Mesendoderm (in vitro differentiated cells): ENCODE results near the gene DCUN1D3. TPM values are rescaled to one million over a fixed set of nuclear protein-coding genes. Genes with fewer than 3 reads are reported as not detected.
"Not testable (repeated sequence)": the region's sequence is repeated elsewhere in the genome, so short reads cannot be mapped to it uniquely, and the experiment has no call there.

Experiments used
- DNase-seq: peaks from one replicate; pipeline ENCODE4 v3.0.0; 2013
- H2AK5ac ChIP-seq: 2 replicates; pipeline ENCODE4 v1.6.1; 2013; ENCODE audit warnings: low read length, inconsistent platforms
- H2BK120ac ChIP-seq: 2 replicates; pipeline ENCODE4 v1.6.1; 2013; ENCODE audit warnings: low read depth, mild to moderate bottlenecking, low read length, moderate library complexity, mixed read lengths
- H2BK15ac ChIP-seq: replicated peaks from 2 replicates; pipeline ENCODE4 v1.6.1; 2013; ENCODE audit warnings: low read depth, mild to moderate bottlenecking, moderate library complexity
- H2BK5ac ChIP-seq: 2 replicates; pipeline ENCODE4 v1.6.1; 2013; ENCODE audit warnings: low read length, inconsistent platforms
- H3K18ac ChIP-seq: 2 replicates; pipeline ENCODE4 v1.6.1; 2013; ENCODE audit warnings: mild to moderate bottlenecking, low read length, mixed read lengths
- H3K23ac ChIP-seq: one replicate; pipeline ENCODE4 v1.6.1; 2013; ENCODE audit warnings: low read length
- H3K27ac ChIP-seq: 2 replicates; pipeline ENCODE4 v1.5.1; 2013; ENCODE audit warnings: low read depth, mild to moderate bottlenecking, inconsistent platforms, low read length, moderate library complexity
- H3K27me3 ChIP-seq: 2 replicates; pipeline ENCODE4 v1.6.1; 2013; ENCODE audit warnings: low read length, control low read depth, mild to moderate bottlenecking, inconsistent platforms; ENCODE audit not compliant: insufficient read depth, poor library complexity
- H3K36me3 ChIP-seq: 2 replicates; pipeline ENCODE4 v1.6.1; 2013; ENCODE audit warnings: low read length, inconsistent platforms; ENCODE audit not compliant: control insufficient read depth, insufficient read depth
- H3K4ac ChIP-seq: one replicate; pipeline ENCODE4 v1.6.1; 2013; ENCODE audit warnings: low read depth, mild to moderate bottlenecking, low read length, moderate library complexity
- H3K4me1 ChIP-seq: 2 replicates; pipeline ENCODE4 v1.6.1; 2013; ENCODE audit warnings: low read depth, low read length, inconsistent platforms; ENCODE audit not compliant: control insufficient read depth
- H3K4me2 ChIP-seq: 2 replicates; pipeline ENCODE4 v1.6.1; 2013; ENCODE audit warnings: low read length
- H3K4me3 ChIP-seq: 2 replicates; pipeline ENCODE4 v1.5.1; 2013; ENCODE audit warnings: mild to moderate bottlenecking, low read length
- H3K56ac ChIP-seq: one replicate; pipeline ENCODE4 v1.6.1; 2013; ENCODE audit warnings: low read length
- H3K79me1 ChIP-seq: 2 replicates; pipeline ENCODE4 v1.6.1; 2013; ENCODE audit warnings: low read length, inconsistent platforms
- H3K79me2 ChIP-seq: 2 replicates; pipeline ENCODE4 v1.6.1; 2013; ENCODE audit warnings: mild to moderate bottlenecking, low read length; ENCODE audit not compliant: control insufficient read depth, insufficient read depth
- H3K9ac ChIP-seq: 2 replicates; pipeline ENCODE4 v1.6.1; 2013; ENCODE audit warnings: low read length, inconsistent platforms
- H4K5ac ChIP-seq: one replicate; pipeline ENCODE4 v1.6.1; 2013; ENCODE audit warnings: low read length
- H4K8ac ChIP-seq: one replicate; pipeline ENCODE4 v1.6.1; 2013; ENCODE audit warnings: low read depth, mild to moderate bottlenecking, control low read depth, low read length, moderate library complexity
- WGBS: extraction: QIAGEN DNeasy Blood & Tissue Kit; methylation state at CpG from one replicate; pipeline ENCODE4 v1.1.7; 2013; ENCODE audit warnings: low lambda C conversion rate, missing lambda C conversion rate; ENCODE audit not compliant: insufficient coverage; ENCODE audit errors: extremely low coverage; 5-methylcytosine and 5-hydroxymethylcytosine counted together
- small RNA-seq: library from polyadenylated mRNA; stranded (forward); fragments of <200 nt; extraction: miRNeasy Mini kit (QIAGEN cat#:217004); gene quantifications from one replicate; pipeline ENCODE3, GENCODE V24; 2013; ENCODE audit not compliant: insufficient read depth

DCUN1D3 gene

DNA sequence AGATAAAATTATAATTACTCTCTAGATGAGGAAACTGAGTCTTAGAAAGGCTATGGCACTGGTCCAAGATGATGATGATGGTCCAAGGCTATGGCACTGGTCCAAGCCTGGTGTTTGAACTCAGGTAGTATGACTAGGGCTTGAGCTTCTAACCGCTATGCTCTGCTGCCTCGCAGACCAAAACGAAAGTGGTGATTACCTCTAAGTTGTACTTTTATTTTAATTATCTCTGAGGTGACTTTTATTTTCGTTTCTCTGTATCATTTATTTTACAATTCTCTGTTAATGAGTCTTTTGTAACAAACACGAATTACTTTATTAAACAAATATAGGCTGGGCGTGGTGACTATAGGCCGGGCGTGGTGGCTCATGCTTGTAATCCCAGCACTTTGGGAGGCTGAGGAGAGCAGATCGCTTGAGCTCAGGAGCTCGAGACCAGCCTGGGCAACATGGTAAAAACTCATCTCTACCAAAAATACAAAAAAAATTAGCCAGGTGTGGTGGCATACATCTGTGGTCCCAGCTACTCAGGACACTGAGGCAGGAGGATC, 88.2 kb downstream of the DCUN1D3 start:
- Histone ChIP-seq H3K56ac (no peak overlapping the region), H4K5ac (no peak overlapping the region), H3K27me3 (no peaks in the 10 kb centered on the region), H2BK5ac (no peak overlapping the region), H2BK120ac (no peak overlapping the region), H3K23ac (no peak overlapping the region), H3K18ac (no peak overlapping the region), H3K9ac (no peak overlapping the region), H3K4me2 (no peak overlapping the region), H3K4me1 (no peaks in the 10 kb centered on the region), H3K36me3 (no peaks in the 10 kb centered on the region), H3K79me2 (no peaks in the 10 kb centered on the region), H2AK5ac (no peak overlapping the region), H4K8ac (no peak overlapping the region), H3K27ac (no peak overlapping the region), H3K79me1 (no peaks in the 10 kb centered on the region), H3K4me3 (no peak overlapping the region), H3K4ac (no peak overlapping the region), H2BK15ac (no peak overlapping the region)
- WGBS: no CpG with 5 or more reads among the region's 10 CpGs
- no peak for DNase-seq

DNA sequence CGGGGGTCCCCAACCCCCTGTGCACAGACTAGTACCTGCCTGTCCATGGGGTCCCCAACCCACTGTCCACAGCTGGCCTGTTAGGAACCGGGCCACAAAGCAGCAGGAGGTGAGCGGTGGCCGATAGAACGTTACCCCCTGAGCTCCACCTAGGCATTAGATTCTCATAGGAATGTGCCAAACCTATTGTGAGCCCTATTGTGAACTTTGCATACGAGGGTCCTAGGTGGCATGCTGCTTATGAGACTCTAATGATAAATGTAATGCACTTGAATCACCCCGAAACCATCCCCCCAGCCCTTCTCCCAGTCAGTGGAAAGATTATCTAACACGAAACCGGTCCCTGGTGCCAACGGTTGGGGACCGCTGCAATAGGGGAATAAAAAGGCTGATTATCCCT, 92.3 kb downstream of the DCUN1D3 start:
- no peak overlapping the region for H2BK15ac ChIP-seq
- no peak overlapping the region for H3K4ac ChIP-seq
- DNase-seq: no peak
- no peak overlapping the region for H3K9ac ChIP-seq
- H3K18ac ChIP-seq: no peak overlapping the region
- no peak overlapping the region for H3K4me2 ChIP-seq
- no peak overlapping the region for H4K5ac ChIP-seq
- no peaks in the 10 kb centered on the region for H3K36me3 ChIP-seq
- H3K79me2 ChIP-seq: no peaks in the 10 kb centered on the region
- no peak overlapping the region for H2AK5ac ChIP-seq
- no peak overlapping the region for H4K8ac ChIP-seq
- H3K4me1 ChIP-seq: no peaks in the 10 kb centered on the region
- H2BK5ac ChIP-seq: no peak overlapping the region
- H3K23ac ChIP-seq: no peak overlapping the region
- H2BK120ac ChIP-seq: no peak overlapping the region
- no peaks in the 10 kb centered on the region for H3K79me1 ChIP-seq
- H3K27me3 ChIP-seq: no peaks in the 10 kb centered on the region
- H3K4me3 ChIP-seq: no peak overlapping the region
- H3K27ac ChIP-seq: no peak overlapping the region
- H3K56ac ChIP-seq: no peak overlapping the region
- no CpG with 5 or more reads among the region's 11 CpGs for WGBS

DNA sequence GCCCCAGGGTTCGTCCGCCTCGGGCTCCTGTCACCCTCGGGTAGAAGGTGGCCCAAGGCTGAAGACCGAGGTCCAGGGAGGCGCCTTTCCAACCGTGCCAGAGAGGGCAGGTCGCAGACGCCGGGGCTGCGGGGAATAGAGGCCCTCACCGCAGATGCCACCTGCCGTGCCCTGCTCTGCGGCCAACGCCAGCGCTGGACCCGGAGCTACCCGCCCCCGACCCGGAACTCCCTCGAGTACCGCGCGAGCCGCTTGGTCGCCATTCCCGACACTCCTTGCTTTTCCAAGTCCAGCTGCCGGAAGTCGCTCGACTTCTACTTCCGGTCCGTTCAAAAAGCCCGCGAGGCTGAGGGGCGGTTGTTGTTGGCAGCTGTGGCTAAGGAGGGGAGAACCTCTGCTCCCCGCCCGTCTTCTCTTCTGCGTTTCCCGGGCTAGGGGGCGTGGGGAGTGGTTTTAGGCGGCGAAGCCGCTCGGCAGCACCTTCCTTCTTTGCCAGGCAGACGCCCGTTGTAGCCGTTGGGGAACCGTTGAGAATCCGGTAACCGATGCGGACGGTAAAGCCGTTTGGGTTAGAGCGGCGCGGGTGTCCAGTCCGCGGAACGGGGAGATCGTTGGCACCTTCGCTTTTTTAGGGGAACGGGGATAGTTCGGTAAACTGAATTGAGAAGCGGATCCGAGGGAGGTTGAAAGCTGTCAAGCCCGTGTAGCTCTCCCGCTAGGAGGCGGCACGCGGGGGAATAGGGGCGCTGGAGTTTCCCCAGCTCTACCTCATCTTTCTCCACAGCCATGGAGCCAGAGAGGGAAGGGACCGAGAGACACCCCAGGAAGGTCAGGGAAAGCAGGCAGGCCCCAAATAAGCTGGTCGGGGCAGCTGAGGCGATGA, 93.7 kb downstream of the DCUN1D3 start, which contains the start of the genes ERI2 and REXO5:
Gene ERI2 (minus strand): TSS at position 305 of the 883 bp plus-strand sequence. CDS start 42 bp downstream, at position 263.
Gene REXO5 (plus strand): TSS at position 360 of the 883 bp plus-strand sequence. CDS start 427 bp downstream, at position 787.
- peak within 1 kb of the TSS; percentile 87 for H4K8ac ChIP-seq
- peak within 1 kb of the TSS; percentile 15 for H3K23ac ChIP-seq
- H3K36me3 ChIP-seq: no peaks in the 10 kb centered on the region
- peak within 1 kb of the TSS; percentile 91 for H3K4me2 ChIP-seq
- no peaks in the 10 kb centered on the region for H3K27me3 ChIP-seq
- H3K4ac ChIP-seq: peak within 1 kb of the TSS; percentile 77
- WGBS: no CpG with 5 or more reads among the region's 74 CpGs
- peak within 1 kb of the TSS; percentile 91 for H3K27ac ChIP-seq
- H2AK5ac ChIP-seq: no peak within 1 kb of the TSS
- DNase-seq: peak; percentile 98
- H4K5ac ChIP-seq: peak within 1 kb of the TSS; percentile 33
- H3K79me2 ChIP-seq: no peaks in the 10 kb centered on the region
- H2BK5ac ChIP-seq: peak within 1 kb of the TSS; percentile 65
- no peaks in the 10 kb centered on the region for H3K4me1 ChIP-seq
- peak within 1 kb of the TSS; percentile 95 for H3K56ac ChIP-seq
- H3K18ac ChIP-seq: peak within 1 kb of the TSS; percentile 70
- no peak within 1 kb of the TSS for H2BK15ac ChIP-seq
- peak within 1 kb of the TSS; percentile 96 for H3K4me3 ChIP-seq
- no peaks in the 10 kb centered on the region for H3K79me1 ChIP-seq
- peak within 1 kb of the TSS; percentile 95 for H3K9ac ChIP-seq
- H2BK120ac ChIP-seq: no peak within 1 kb of the TSS

DNA sequence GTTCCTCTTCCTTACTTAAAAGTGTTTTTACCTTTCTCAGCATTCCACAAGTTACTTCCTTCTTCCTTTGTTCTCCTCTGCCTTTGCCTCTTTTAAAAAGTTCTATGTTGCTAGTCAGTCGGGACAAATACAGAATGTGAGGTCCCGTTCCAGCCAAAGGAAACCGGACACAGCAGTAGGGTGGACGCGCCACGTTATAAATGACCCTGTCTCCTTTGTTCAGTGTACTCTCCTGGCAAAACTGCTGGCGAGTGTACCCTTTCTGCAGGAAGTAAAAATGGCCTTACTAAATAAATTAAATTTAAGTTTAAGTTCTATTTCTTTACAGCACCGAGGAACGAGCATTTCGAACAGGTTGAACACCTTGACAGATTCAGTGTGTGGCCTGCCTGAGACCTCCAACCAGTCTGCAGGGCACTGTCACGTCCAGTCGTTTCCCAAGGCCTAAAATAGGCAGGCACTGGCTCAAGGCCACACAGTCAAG, 94.4 kb downstream of the DCUN1D3 start:
- not testable (repeated sequence) for H3K79me2 ChIP-seq, H2BK15ac ChIP-seq, H3K36me3 ChIP-seq, H3K27me3 ChIP-seq, H3K4me1 ChIP-seq, DNase-seq, H2AK5ac ChIP-seq, H2BK5ac ChIP-seq, H3K79me1 ChIP-seq, H2BK120ac ChIP-seq
- peak overlapping the region; percentile 55 for H3K27ac ChIP-seq
- H3K18ac ChIP-seq: peak overlapping the region; percentile 70
- H3K23ac ChIP-seq: peak overlapping the region; percentile 15
- peak overlapping the region; percentile 77 for H3K4ac ChIP-seq
- H3K9ac ChIP-seq: peak overlapping the region; percentile 95
- peak overlapping the region; percentile 95 for H3K56ac ChIP-seq
- peak overlapping the region; percentile 96 for H3K4me3 ChIP-seq
- H3K4me2 ChIP-seq: peak overlapping the region; percentile 82
- peak overlapping the region; percentile 87 for H4K8ac ChIP-seq
- H4K5ac ChIP-seq: peak overlapping the region; percentile 33
- no CpG with 5 or more reads among the region's 12 CpGs for WGBS

Small RNA genes lying within 50 kb of the gene (small RNA-seq; reads per million reads assigned to genes)
- gene RF00618: not detected
